Body of pancreas (tissue), 4 donors: ENCODE measurements around the gene IGFBP6.
A peak's percentile ranks its signal among the peaks of the same experiment; 100 is the strongest.

ENCODE experiments used
- CTCF ChIP-seq, 7 experiments: fragments of 450-650 bp in 4 of 7; fragments of 200-600 bp in 3 of 7; sonication (generic) in 3 of 7; IDR thresholded peaks; one replicate each; pipeline ENCODE4 v1.5.1; 2016 to 2019; ENCODE audit warnings: antibody characterized with exemption in 7 of 7
- POLR2A ChIP-seq, 3 donors: fragments of 450-650 bp; IDR thresholded peaks; one replicate each; pipeline ENCODE4 v1.6.1; 2016; ENCODE audit warnings: antibody characterized with exemption in 3 of 3, mild to moderate bottlenecking in 2 of 3

GRCh38 chr12:53051058-53051880 lies 46.2 kb upstream of the IGFBP6 start:
- TF ChIP-seq CTCF (IDR thresholded peaks at IDR 0.05) (peak in 3 of 7 experiments; percentile 34 to 37 (median 35)), POLR2A (IDR thresholded peaks at IDR 0.05) (peak; percentile 27 to 46 (median 42))
